Stomach (tissue), 9 donors: Measurements from ENCODE around the gene CACNG4. TPM values are rescaled to one million over a fixed set of nuclear protein-coding genes. Genes with fewer than 3 reads are reported as not detected.

Source experiments
- DNase-seq, 2 donors: peaks; one replicate each; pipeline versions ENCODE4 v3.0.0 to v3.0.0-alpha.2; 2013 to 2019
- H3K27ac ChIP-seq, 5 donors: fragments of 200-600 bp in 4 of 5; sonication (generic) in 4 of 5; one replicate each; pipeline ENCODE4 v1.5.1; 2013 to 2019; ENCODE audit warnings: mild to moderate bottlenecking in 1 of 5, moderate library complexity in 1 of 5
- H3K27me3 ChIP-seq, 3 donors: fragments of 200-600 bp; sonication (generic); one replicate each; pipeline ENCODE4 v1.5.1; 2017 to 2019; ENCODE audit warnings: mixed run types in 1 of 3
- H3K36me3 ChIP-seq, 4 donors: fragments of 200-600 bp; sonication (generic); 1 replicate in 3 of 4; 2 replicates in 1 of 4; pipeline ENCODE4 v1.5.1; 2016 to 2019
- H3K4me1 ChIP-seq, 4 donors: fragments of 200-600 bp; sonication (generic); one replicate each; pipeline ENCODE4 v1.5.1; 2016 to 2019
- H3K4me3 ChIP-seq, 4 donors: fragments of 200-600 bp; sonication (generic) in 3 of 4; one replicate each; pipeline ENCODE4 v1.5.1; 2016 to 2019; ENCODE audit warnings: mild to moderate bottlenecking in 1 of 4
- H3K9me3 ChIP-seq, 4 donors: fragments of 200-600 bp; sonication (generic); one replicate each; pipeline ENCODE4 v1.5.1; 2016 to 2019
- EP300 ChIP-seq: sonication (generic); formaldehyde crosslinking; IDR thresholded peaks from one replicate; pipeline ENCODE4 v1.6.1; 2017; ENCODE audit warnings: antibody characterized with exemption
- POLR2A ChIP-seq, 4 donors: fragments of 450-650 bp; IDR thresholded peaks; one replicate each; pipeline ENCODE4 v1.6.1; 2016; ENCODE audit warnings: antibody characterized with exemption in 4 of 4, control low read depth in 2 of 4, mild to moderate bottlenecking in 1 of 4, moderate library complexity in 1 of 4
- POLR2AphosphoS5 ChIP-seq, 3 donors: sonication (generic); formaldehyde crosslinking; IDR thresholded peaks; one replicate each; pipeline ENCODE4 v1.6.1; 2016; ENCODE audit warnings: antibody characterized with exemption in 3 of 3
- WGBS, 5 donors: extraction: QIAGEN DNeasy Blood & Tissue Kit in 3 of 5; methylation state at CpG; one replicate each; pipeline versions ENCODE4 v1.1.5 to v1.1.7; 2013 to 2018; 5-methylcytosine and 5-hydroxymethylcytosine counted together
- intact Hi-C: fragments of 100-400 bp; cut with DNase I; formaldehyde crosslinking; loops from one replicate; pipeline ENCODE4 v1.15.1; 2023; ENCODE audit warnings: low total_unique reads
- polyA plus RNA-seq, 3 donors: library from polyadenylated mRNA; stranded (reverse); fragments of 200-250 nt; gene quantifications; one replicate each; pipeline ENCODE4 v1.2.3, GENCODE V29; 2013
- total RNA-seq, 5 donors: library from RNA; depleted of rRNA; stranded (reverse); fragments of >200 nt; gene quantifications; one replicate each; pipeline versions ENCODE4 v1.1.0 to v1.2.3, GENCODE V29; 2014 to 2016
- TF ChIP-seq, protein P1 (sequence below), 7 experiments: fragments of 450-650 bp in 4 of 7; fragments of 200-600 bp in 3 of 7; sonication (generic) in 3 of 7; IDR thresholded peaks; one replicate each; pipeline ENCODE4 v1.5.1; 2016 to 2019; ENCODE audit warnings: antibody characterized with exemption in 7 of 7, control low read depth in 2 of 7, mild to moderate bottlenecking in 1 of 7
- donor health status: healthy with polysubstance abuse.
- donor health status: Bipolar disorder and iron deficiency.
- donor health status: healthy.

Gene CACNG4
- total and polyA plus RNA-seq, 8 donors = 0.15 to 8.8 (median 0.96) TPM; not detected in 2

DNA sequence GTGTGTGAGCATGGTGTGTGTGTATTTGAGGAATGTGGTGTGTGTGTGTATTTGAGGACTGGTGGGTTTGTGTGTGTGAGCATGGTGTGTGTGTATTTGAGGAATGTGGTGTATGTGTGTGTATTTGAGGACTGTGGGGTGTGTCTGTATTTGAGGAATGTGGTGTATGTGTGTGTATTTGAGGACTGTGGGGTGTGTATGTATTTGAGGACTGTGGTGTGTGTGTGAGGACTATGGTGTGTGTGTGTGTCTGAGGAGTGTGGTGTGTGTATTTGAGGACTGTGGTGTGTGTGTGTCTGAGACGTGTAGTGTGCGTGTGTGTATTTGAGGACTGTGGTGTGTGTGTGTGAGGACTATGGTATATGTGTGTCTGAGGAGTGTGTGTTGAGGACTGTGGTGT, 61.8 kb downstream of the CACNG4 start:
- TF ChIP-seq, protein P1, sequence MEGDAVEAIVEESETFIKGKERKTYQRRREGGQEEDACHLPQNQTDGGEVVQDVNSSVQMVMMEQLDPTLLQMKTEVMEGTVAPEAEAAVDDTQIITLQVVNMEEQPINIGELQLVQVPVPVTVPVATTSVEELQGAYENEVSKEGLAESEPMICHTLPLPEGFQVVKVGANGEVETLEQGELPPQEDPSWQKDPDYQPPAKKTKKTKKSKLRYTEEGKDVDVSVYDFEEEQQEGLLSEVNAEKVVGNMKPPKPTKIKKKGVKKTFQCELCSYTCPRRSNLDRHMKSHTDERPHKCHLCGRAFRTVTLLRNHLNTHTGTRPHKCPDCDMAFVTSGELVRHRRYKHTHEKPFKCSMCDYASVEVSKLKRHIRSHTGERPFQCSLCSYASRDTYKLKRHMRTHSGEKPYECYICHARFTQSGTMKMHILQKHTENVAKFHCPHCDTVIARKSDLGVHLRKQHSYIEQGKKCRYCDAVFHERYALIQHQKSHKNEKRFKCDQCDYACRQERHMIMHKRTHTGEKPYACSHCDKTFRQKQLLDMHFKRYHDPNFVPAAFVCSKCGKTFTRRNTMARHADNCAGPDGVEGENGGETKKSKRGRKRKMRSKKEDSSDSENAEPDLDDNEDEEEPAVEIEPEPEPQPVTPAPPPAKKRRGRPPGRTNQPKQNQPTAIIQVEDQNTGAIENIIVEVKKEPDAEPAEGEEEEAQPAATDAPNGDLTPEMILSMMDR (IDR thresholded peaks at IDR 0.05) = no peak
- H3K36me3 ChIP-seq = no peaks in the 10 kb centered on the region
- intact Hi-C loops = no loop called here
- no peaks in the 10 kb centered on the region for H3K9me3 ChIP-seq
- no peak overlapping the region for H3K4me3 ChIP-seq
- no peaks in the 10 kb centered on the region for H3K27me3 ChIP-seq
- H3K27ac ChIP-seq = no peak overlapping the region
- WGBS, 5 donors = 54 to 73% (median 64%) methylated on average over 2 of the region's 2 CpGs
- peaks cover 0 to 21% (median 10%) of the 10 kb centered on the region in 4 donors for H3K4me1 ChIP-seq
- peak in 1 of 2 donors; percentile 44 for DNase-seq

DNA sequence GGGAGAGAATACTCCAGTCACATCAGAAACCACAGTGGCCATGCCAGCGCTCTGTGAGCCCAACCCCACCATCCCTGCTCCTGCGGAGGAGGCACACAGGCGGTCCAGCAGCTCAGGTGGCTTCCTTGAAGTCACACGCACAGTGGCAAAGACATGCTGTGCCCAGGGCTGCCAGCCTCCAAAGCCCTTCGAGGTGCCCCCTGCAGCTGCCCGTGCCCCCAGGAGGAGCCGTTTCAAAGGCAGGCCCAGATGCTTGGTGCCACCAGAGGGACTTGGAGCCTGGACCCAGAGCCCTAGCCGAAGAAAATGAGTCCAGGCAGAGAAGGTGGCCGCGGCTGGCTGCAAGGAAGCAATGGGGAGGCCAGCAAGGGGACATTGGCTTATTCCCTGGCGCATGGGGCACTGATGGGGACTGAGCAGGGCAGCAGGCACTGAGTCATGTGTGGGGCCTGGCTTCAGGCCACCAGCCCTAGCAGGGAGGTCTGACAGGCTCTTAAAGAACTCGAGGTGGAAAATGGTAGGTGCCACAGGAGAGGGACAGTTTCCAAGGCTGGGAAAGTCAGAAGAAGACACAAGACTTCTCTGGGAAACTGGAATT, 62.6 kb downstream of the CACNG4 start:
- peak in 1 of 2 donors; percentile 43 for DNase-seq
- Histone ChIP-seq H3K4me3 (no peak overlapping the region), H3K27ac (peak overlapping the region in 1 of 5 donors; percentile 25), H3K27me3 (no peaks in the 10 kb centered on the region), H3K9me3 (no peaks in the 10 kb centered on the region), H3K36me3 (no peaks in the 10 kb centered on the region), H3K4me1 (peaks cover 0 to 21% (median 10%) of the 10 kb centered on the region in 4 donors)
- no peak for TF ChIP-seq POLR2AphosphoS5 (IDR thresholded peaks at IDR 0.05)
- no peak for TF ChIP-seq EP300
- no peak for TF ChIP-seq POLR2A (IDR thresholded peaks at IDR 0.05)
- TF ChIP-seq, protein P1 (IDR thresholded peaks at IDR 0.05) = no peak
- WGBS, 5 donors = 51 to 74% (median 65%) methylated on average over 12 of the region's 12 CpGs
- intact Hi-C loops = no loop called here

DNA sequence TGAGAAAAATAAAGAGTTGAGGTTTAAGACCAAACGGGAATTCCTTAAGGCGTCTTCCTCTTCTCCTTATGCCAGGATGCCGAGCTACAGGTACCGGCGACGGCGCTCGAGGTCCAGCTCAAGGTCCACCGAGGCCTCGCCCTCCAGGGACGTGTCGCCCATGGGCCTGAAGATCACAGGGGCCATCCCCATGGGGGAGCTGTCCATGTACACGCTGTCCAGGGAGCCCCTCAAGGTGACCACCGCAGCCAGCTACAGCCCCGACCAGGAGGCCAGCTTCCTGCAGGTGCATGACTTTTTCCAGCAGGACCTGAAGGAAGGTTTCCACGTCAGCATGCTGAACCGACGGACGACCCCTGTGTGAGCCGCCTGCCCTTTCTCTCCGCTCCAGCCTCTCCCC, 66.1 kb downstream of the CACNG4 start:
- DNase-seq = no peak
- H3K4me3 ChIP-seq = no peak overlapping the region
- H3K36me3 ChIP-seq = no peaks in the 10 kb centered on the region
- TF ChIP-seq POLR2AphosphoS5 (IDR thresholded peaks at IDR 0.05) = no peak
- TF ChIP-seq, protein P1 (IDR thresholded peaks at IDR 0.05) = no peak
- TF ChIP-seq POLR2A (IDR thresholded peaks at IDR 0.05) = no peak
- TF ChIP-seq EP300 = no peak
- peaks cover 0 to 11% (median 4%) of the 10 kb centered on the region in 4 donors for H3K4me1 ChIP-seq
- H3K27ac ChIP-seq = no peak overlapping the region
- no peaks in the 10 kb centered on the region for H3K27me3 ChIP-seq
- intact Hi-C loops = no loop called here
- WGBS, 5 donors = 89 to 93% (median 91%) methylated on average over 20 to 21 of the region's 21 CpGs
- no peaks in the 10 kb centered on the region for H3K9me3 ChIP-seq

DNA sequence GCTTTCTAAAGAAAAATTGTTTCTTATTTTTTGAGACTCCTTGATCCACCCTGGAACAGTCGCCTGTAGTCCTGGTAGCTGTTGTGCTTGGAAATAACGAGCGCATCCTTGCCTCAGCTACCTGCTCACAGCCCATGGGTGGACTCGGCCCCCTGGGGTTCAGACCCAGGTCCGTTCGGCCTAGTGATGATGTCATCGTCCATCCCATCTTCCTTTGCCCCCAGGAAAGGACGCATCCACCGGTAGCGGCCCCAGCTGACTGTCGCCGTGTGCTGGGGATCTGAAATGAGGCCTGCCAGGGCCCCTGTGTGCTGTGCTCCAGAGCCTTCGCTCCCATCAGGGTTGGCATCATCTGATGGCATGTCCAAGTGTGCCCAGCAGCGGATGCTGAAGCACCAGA, 67.9 kb downstream of the CACNG4 start:
- 87 to 92% (median 90%) methylated on average over 8 to 14 of the region's 14 CpGs for WGBS, 5 donors

More for the DNA sequence above, 67.9 kb downstream of the CACNG4 start:
- TF ChIP-seq POLR2A (IDR thresholded peaks at IDR 0.05) (no peak), EP300 (no peak), POLR2AphosphoS5 (IDR thresholded peaks at IDR 0.05) (no peak)
- TF ChIP-seq, protein P1 (IDR thresholded peaks at IDR 0.05) = no peak
- intact Hi-C loops = no loop called here
- Histone ChIP-seq H3K27ac (no peak overlapping the region), H3K9me3 (no peaks in the 10 kb centered on the region), H3K4me3 (no peak overlapping the region), H3K4me1 (no peaks in the 10 kb centered on the region), H3K27me3 (no peaks in the 10 kb centered on the region), H3K36me3 (no peaks in the 10 kb centered on the region)
- DNase-seq = no peak
